Sigmoid colon (tissue), 7 donors: Measurements from ENCODE around the gene HECW1. TPM values are rescaled to one million over a fixed set of nuclear protein-coding genes. Genes with fewer than 3 reads are reported as not detected.

Experiments
- DNase-seq: peaks from one replicate; pipeline ENCODE4 v3.0.0-alpha.2; 2019
- H3K27ac ChIP-seq, 4 donors: fragments of 200-600 bp; sonication (generic); one replicate each; pipeline ENCODE4 v1.5.1; 2016 to 2019; ENCODE audit warnings: mild to moderate bottlenecking in 1 of 4
- H3K27me3 ChIP-seq, 3 donors: fragments of 200-600 bp; sonication (generic); one replicate each; pipeline ENCODE4 v1.5.1; 2019; ENCODE audit warnings: mild to moderate bottlenecking in 1 of 3
- H3K36me3 ChIP-seq, 4 donors: fragments of 200-600 bp; sonication (generic); one replicate each; pipeline ENCODE4 v1.5.1; 2016 to 2019
- H3K4me1 ChIP-seq, 4 donors: fragments of 200-600 bp; sonication (generic); one replicate each; pipeline ENCODE4 v1.5.1; 2017 to 2019
- H3K4me3 ChIP-seq, 4 donors: fragments of 200-600 bp; sonication (generic); one replicate each; pipeline ENCODE4 v1.5.1; 2017 to 2019; ENCODE audit warnings: mild to moderate bottlenecking in 2 of 4, moderate library complexity in 1 of 4
- H3K9me3 ChIP-seq, 4 donors: fragments of 200-600 bp in 3 of 4; sonication (generic) in 3 of 4; one replicate each; pipeline versions ENCODE4 v1.5.1 to v1.6.1; 2013 to 2019
- CTCF ChIP-seq, 4 experiments: fragments of 450-650 bp in 3 of 4; fragments of 200-600 bp in 1 of 4; IDR thresholded peaks; one replicate each; pipeline ENCODE4 v1.5.1; 2016 to 2019; ENCODE audit warnings: antibody characterized with exemption in 4 of 4, mild to moderate bottlenecking in 3 of 4, moderate library complexity in 2 of 4
- EP300 ChIP-seq, 4 donors: sonication (generic); formaldehyde crosslinking; IDR thresholded peaks; one replicate each; pipeline ENCODE4 v1.6.1; 2017; ENCODE audit warnings: antibody characterized with exemption in 4 of 4
- POLR2A ChIP-seq, 2 donors: fragments of 450-650 bp; IDR thresholded peaks; one replicate each; pipeline ENCODE4 v1.6.1; 2016; ENCODE audit warnings: antibody characterized with exemption in 2 of 2, mild to moderate bottlenecking in 2 of 2, moderate library complexity in 2 of 2
- POLR2AphosphoS5 ChIP-seq, 4 donors: sonication (generic); formaldehyde crosslinking; IDR thresholded peaks; one replicate each; pipeline ENCODE4 v1.6.1; 2017; ENCODE audit warnings: antibody characterized with exemption in 4 of 4
- WGBS, 2 donors: extraction: QIAGEN DNeasy Blood & Tissue Kit; methylation state at CpG; one replicate each; pipeline ENCODE4 v1.1.7; 2013; 5-methylcytosine and 5-hydroxymethylcytosine counted together
- intact Hi-C: fragments of 100-400 bp; cut with DNase I; formaldehyde crosslinking; loops from one replicate; pipeline ENCODE4 v1.15.1; 2023
- polyA plus RNA-seq, 3 donors: library from polyadenylated mRNA; stranded (reverse); fragments of 200-250 nt; gene quantifications; one replicate each; pipeline ENCODE4 v1.2.3, GENCODE V29; 2013
- total RNA-seq, 4 donors: library from RNA; depleted of rRNA; stranded (reverse); fragments of >200 nt; gene quantifications; one replicate each; pipeline ENCODE4 v1.1.0, GENCODE V29; 2016
- donor health status: healthy with polysubstance abuse.
- donor health status: Bipolar disorder and iron deficiency.
- donor health status: healthy.

HECW1 gene
- total and polyA plus RNA-seq, 7 donors: 0.33 to 7.8 (median 1.2) TPM

- WGBS, 2 donors: 13 to 27% methylated on average over 1 of the region's 1 CpG
- no peaks in the 10 kb centered on the region for H3K36me3 ChIP-seq
- no peak for DNase-seq
- TF ChIP-seq CTCF (IDR thresholded peaks at IDR 0.05) (no peak), POLR2AphosphoS5 (IDR thresholded peaks at IDR 0.05) (no peak), POLR2A (IDR thresholded peaks at IDR 0.05) (no peak), EP300 (IDR thresholded peaks at IDR 0.05) (no peak)
- no peaks in the 10 kb centered on the region for H3K27me3 ChIP-seq
- no peaks in the 10 kb centered on the region for H3K9me3 ChIP-seq
- intact Hi-C loops: no loop called here
- H3K4me3 ChIP-seq: no peak overlapping the region
- H3K4me1 ChIP-seq: peaks cover 0 to 14% (median 6%) of the 10 kb centered on the region in 4 donors
- H3K27ac ChIP-seq: no peak overlapping the region
Observed at GRCh38 chr7:43391518-43391917, 279.1 kb downstream of the HECW1 start.

- DNase-seq: no peak
- intact Hi-C loops: no loop called here
- no peaks in the 10 kb centered on the region for H3K27me3 ChIP-seq
- H3K4me1 ChIP-seq: peaks cover 0 to 14% (median 6%) of the 10 kb centered on the region in 4 donors
- H3K4me3 ChIP-seq: no peak overlapping the region
- TF ChIP-seq POLR2A (IDR thresholded peaks at IDR 0.05) (no peak), CTCF (IDR thresholded peaks at IDR 0.05) (no peak), POLR2AphosphoS5 (IDR thresholded peaks at IDR 0.05) (no peak), EP300 (IDR thresholded peaks at IDR 0.05) (no peak)
- 81 to 85% methylated on average over 2 of the region's 2 CpGs for whole genome bisulfite sequencing, 2 donors
- no peaks in the 10 kb centered on the region for H3K9me3 ChIP-seq
- H3K27ac ChIP-seq: no peak overlapping the region
- no peaks in the 10 kb centered on the region for H3K36me3 ChIP-seq
Observed at GRCh38 chr7:43392638-43393330, 280.3 kb downstream of the HECW1 start.

GRCh38 chr7:43394441-43395130 is 282.1 kb downstream of the HECW1 start:
- Histone ChIP-seq H3K27ac (no peak overlapping the region), H3K36me3 (no peaks in the 10 kb centered on the region), H3K4me1 (peaks cover 0 to 14% (median 6%) of the 10 kb centered on the region in 4 donors), H3K27me3 (no peaks in the 10 kb centered on the region), H3K9me3 (no peaks in the 10 kb centered on the region), H3K4me3 (no peak overlapping the region)
- 88 to 93% methylated on average over 7 of the region's 7 CpGs for WGBS, 2 donors
- DNase-seq: no peak
- intact Hi-C loops: no loop called here
- TF ChIP-seq EP300 (IDR thresholded peaks at IDR 0.05): no peak
- no peak for TF ChIP-seq CTCF (IDR thresholded peaks at IDR 0.05)
- no peak for TF ChIP-seq POLR2A (IDR thresholded peaks at IDR 0.05)
- TF ChIP-seq POLR2AphosphoS5 (IDR thresholded peaks at IDR 0.05): no peak

GRCh38 chr7:43395351-43395750 is 282.9 kb downstream of the HECW1 start:
- no peaks in the 10 kb centered on the region for H3K27me3 ChIP-seq
- no peak overlapping the region for H3K27ac ChIP-seq
- DNase-seq: no peak
- no peaks in the 10 kb centered on the region for H3K36me3 ChIP-seq
- TF ChIP-seq POLR2A (IDR thresholded peaks at IDR 0.05) (no peak), CTCF (IDR thresholded peaks at IDR 0.05) (no peak), POLR2AphosphoS5 (IDR thresholded peaks at IDR 0.05) (no peak), EP300 (IDR thresholded peaks at IDR 0.05) (no peak)
- WGBS, 2 donors: 48 to 66% methylated on average over 2 of the region's 2 CpGs
- H3K4me1 ChIP-seq: peaks cover 0 to 14% (median 6%) of the 10 kb centered on the region in 4 donors
- intact Hi-C loops: no loop called here
- no peak overlapping the region for H3K4me3 ChIP-seq
- H3K9me3 ChIP-seq: no peaks in the 10 kb centered on the region
